MCF 10A (cell line): ENCODE measurements around the gene MORN1. TPM values are rescaled to one million over a fixed set of nuclear protein-coding genes. Genes with fewer than 3 reads are reported as not detected.
A peak's percentile ranks its signal among the peaks of the same experiment; 100 is the strongest.
"Not testable (repeated sequence)": the region's sequence is repeated elsewhere in the genome, so short reads cannot be mapped to it uniquely, and the experiment has no call there.

Experiments used
- BruUV-seq: library from RNA; stranded (reverse); fragments of 400-500 nt; replicated peaks from 2 replicates; lab custom pipeline; 2021; lab: Mats Ljungman, UMichigan
- CTCF ChIA-PET: fragments of 300-600 bp; sonication (Branson Sonifier 250); formaldehyde crosslinking; extraction: SDS; loops from one replicate; lab custom pipeline; 2021; ENCODE audit warnings: antibody characterized with exemption, inconsistent platforms; lab: Yijun Ruan, JAX
- POLR2A ChIA-PET: fragments of 300-600, 350-650 bp; sonication (Branson Sonifier 250); formaldehyde crosslinking; extraction: SDS; loops from one replicate; lab custom pipeline; 2020; ENCODE audit warnings: antibody characterized with exemption, inconsistent platforms; lab: Yijun Ruan, JAX
- DNase-seq: peaks from one replicate; pipeline ENCODE4 v3.0.0-alpha.2; 2018; ENCODE audit not compliant: unreplicated experiment
- H3K27ac Mint-ChIP-seq: one replicate; pipeline ENCODE4 v1.8.0; 2022; ENCODE audit warnings: mild to moderate bottlenecking, low read depth, mixed read lengths; ENCODE audit not compliant: unreplicated experiment
- H3K27me3 Mint-ChIP-seq: one replicate; pipeline ENCODE4 v1.8.0; 2022; ENCODE audit warnings: mixed read lengths; ENCODE audit not compliant: insufficient read depth, unreplicated experiment
- H3K36me3 Mint-ChIP-seq: one replicate; pipeline ENCODE4 v1.8.0; 2022; ENCODE audit warnings: mild to moderate bottlenecking, moderate library complexity, mixed read lengths; ENCODE audit not compliant: insufficient read depth, unreplicated experiment
- H3K4me1 Mint-ChIP-seq: one replicate; pipeline ENCODE4 v1.8.0; 2022; ENCODE audit warnings: mixed read lengths; ENCODE audit not compliant: insufficient read depth, unreplicated experiment
- H3K4me3 Mint-ChIP-seq: one replicate; pipeline ENCODE4 v1.8.0; 2022; ENCODE audit warnings: mild to moderate bottlenecking, moderate library complexity, mixed read lengths; ENCODE audit not compliant: unreplicated experiment
- H3K9me3 Mint-ChIP-seq: one replicate; pipeline ENCODE4 v1.8.0; 2022; ENCODE audit warnings: mixed read lengths; ENCODE audit not compliant: unreplicated experiment
- CTCF ChIP-seq: fragments of 200-600 bp; IDR thresholded peaks from one replicate; pipeline ENCODE4 v1.8.0; 2022; ENCODE audit warnings: antibody characterized with exemption, mild to moderate bottlenecking; ENCODE audit not compliant: unreplicated experiment
- intact Hi-C: fragments of 100-400 bp; cut with micrococcal nuclease; formaldehyde crosslinking; loops from 2 replicates; pipeline ENCODE4 v1.14.1; 2022
- total RNA-seq: library from RNA; stranded (reverse); gene quantifications from 2 replicates; pipeline ENCODE4 v1.2.3, GENCODE V29; 2022

The MORN1 gene
- total RNA-seq, 1 experiment from 2014 or later: 19.4 TPM

GRCh38 chr1:2327841-2328240, 63.5 kb downstream of the MORN1 start:
- no peak overlapping the region for H3K4me3 Mint-ChIP-seq
- peaks cover 21% of the 10 kb centered on the region for H3K27me3 Mint-ChIP-seq
- BruUV-seq: no TSS peak
- POLR2A ChIA-PET: no interaction called here
- no peak overlapping the region for H3K27ac Mint-ChIP-seq
- no peaks in the 10 kb centered on the region for H3K36me3 Mint-ChIP-seq
- intact Hi-C loops: no loop called here
- peaks cover 8% of the 10 kb centered on the region for H3K9me3 Mint-ChIP-seq
- TF ChIP-seq CTCF: no peak
- H3K4me1 Mint-ChIP-seq: no peaks in the 10 kb centered on the region
- DNase-seq: no peak
- CTCF ChIA-PET: no interaction called here

DNA sequence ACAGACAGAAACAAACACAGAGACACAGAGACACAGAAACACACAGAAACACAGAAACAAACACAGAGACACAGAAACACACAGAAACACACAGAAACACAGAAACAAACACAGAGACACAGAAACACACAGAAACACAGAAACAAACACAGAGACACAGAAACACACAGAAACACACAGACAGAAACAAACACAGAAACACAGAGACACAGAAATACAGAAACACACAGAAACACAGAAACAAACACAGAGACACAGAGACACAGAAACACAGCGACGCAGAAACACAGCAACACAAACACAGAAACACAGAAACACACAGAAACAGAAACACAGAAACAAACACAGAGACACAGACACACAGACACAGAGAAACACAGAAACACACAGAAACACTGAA, 64.2 kb downstream of the MORN1 start:
- DNase-seq, H3K36me3 Mint-ChIP-seq, intact Hi-C loops, POLR2A ChIA-PET, CTCF ChIA-PET, BruUV-seq, H3K9me3 Mint-ChIP-seq, H3K4me3 Mint-ChIP-seq, H3K4me1 Mint-ChIP-seq: not testable (repeated sequence)
- peaks cover 21% of the 10 kb centered on the region for H3K27me3 Mint-ChIP-seq
- peak overlapping the region; percentile 0 for H3K27ac Mint-ChIP-seq

DNA sequence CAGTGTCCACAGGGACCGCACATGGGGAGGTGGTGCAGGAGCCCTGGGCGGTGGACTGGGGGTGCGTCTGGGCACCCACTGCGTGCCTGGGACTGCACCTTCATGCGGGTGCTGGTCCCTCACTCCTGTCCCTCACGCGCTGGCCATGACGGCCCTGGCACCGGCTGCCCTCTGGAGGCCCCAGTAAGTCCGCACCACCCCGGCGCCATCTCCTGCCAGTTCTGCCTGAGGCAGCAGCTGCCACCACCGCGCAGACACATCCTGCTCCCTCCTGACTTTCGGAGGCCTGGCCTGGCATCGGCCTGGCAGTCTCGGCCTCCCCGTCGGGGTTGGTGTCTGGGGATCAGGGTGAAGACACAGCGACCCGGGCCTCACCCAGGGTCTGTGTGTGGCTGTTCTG, 64.8 kb downstream of the MORN1 start:
- no peak overlapping the region for H3K27ac Mint-ChIP-seq
- intact Hi-C loops: no loop called here
- no peaks in the 10 kb centered on the region for H3K4me1 Mint-ChIP-seq
- no peak for DNase-seq
- ChIA-PET CTCF (no interaction called here), POLR2A (no interaction called here)
- no peaks in the 10 kb centered on the region for H3K36me3 Mint-ChIP-seq
- TF ChIP-seq CTCF: no peak
- no TSS peak for BruUV-seq
- H3K4me3 Mint-ChIP-seq: no peak overlapping the region
- peaks cover 21% of the 10 kb centered on the region for H3K27me3 Mint-ChIP-seq
- H3K9me3 Mint-ChIP-seq: peaks cover 8% of the 10 kb centered on the region

DNA sequence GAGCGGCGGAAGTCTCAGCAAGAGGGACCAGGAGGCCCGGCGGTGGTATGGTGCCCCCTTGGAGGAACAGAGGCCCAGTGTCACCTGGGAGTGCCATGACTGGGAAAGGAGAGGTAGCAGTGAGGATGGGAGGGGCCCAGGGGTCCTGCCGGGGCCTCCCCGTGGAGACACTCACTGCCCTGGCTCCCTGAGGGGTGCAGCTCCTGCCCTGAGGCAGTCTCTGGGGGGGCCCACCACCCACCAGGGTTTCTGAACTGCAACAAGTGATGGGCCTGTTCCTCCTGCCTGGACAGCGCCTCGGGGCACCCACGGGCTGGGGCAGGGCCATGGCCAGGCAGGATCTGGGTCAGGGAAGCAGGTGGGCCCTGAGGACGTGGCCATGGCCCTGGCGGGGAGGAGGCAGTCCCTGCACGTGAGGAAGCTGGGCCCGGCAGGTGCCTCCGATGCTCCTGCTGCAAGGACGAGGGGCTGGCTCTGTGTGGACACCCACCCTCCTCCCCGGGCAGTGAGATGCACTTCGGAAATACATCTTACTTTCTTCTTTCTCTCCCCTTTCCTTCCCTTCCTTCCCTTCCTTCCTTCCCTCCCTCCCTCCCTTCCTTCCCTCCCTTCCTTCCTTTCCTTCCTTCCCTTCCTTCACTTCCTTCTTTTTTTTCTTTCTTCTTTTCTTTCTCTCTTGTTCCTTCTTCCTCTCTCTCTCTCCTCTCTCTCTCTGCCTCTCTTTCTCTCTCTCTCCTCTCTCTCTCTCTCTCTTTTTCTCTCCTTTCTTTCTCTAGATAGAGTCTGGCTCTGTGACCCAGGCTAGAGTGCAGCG, 66.6 kb downstream of the MORN1 start:
- no TSS peak for BruUV-seq
- TF ChIP-seq CTCF: no peak
- ChIA-PET CTCF (no interaction called here), POLR2A (no interaction called here)
- intact Hi-C loops: no loop called here
- Mint-ChIP-seq H3K4me1 (no peaks in the 10 kb centered on the region), H3K27ac (no peak overlapping the region), H3K4me3 (no peak overlapping the region), H3K27me3 (peaks cover 21% of the 10 kb centered on the region), H3K9me3 (peaks cover 8% of the 10 kb centered on the region), H3K36me3 (no peaks in the 10 kb centered on the region)
- DNase-seq: no peak
